HCT116 (cell line): ENCODE results near the gene IFNW1.

Source experiments
- CEBPB ChIP-seq: IDR thresholded peaks from 2 replicates; pipeline ENCODE4 v1.6.1; 2012; ENCODE audit warnings: low read depth
- EZH2 ChIP-seq: fragments of 200-600 bp; sonication (generic); IDR thresholded peaks from 2 replicates; pipeline ENCODE4 v1.6.1; 2017; ENCODE audit warnings: antibody characterized with exemption, mixed run types
- EZH2phosphoT487 ChIP-seq: fragments of 200-600 bp; IDR thresholded peaks from 2 replicates; pipeline ENCODE4 v1.6.1; 2018; ENCODE audit warnings: antibody characterized with exemption, borderline replicate concordance
- POLR2A ChIP-seq: IDR thresholded peaks from 2 replicates; pipeline ENCODE4 v1.7.0; 2011; ENCODE audit warnings: borderline replicate concordance; ENCODE audit not compliant: insufficient read depth, insufficient read length; ENCODE audit errors: extremely low read depth
- POLR2AphosphoS5 ChIP-seq: IDR thresholded peaks from 2 replicates; pipeline ENCODE4 v1.6.1; 2011; ENCODE audit warnings: mild to moderate bottlenecking, low read depth, low read length, moderate library complexity
- SIN3A ChIP-seq: IDR thresholded peaks from 2 replicates; pipeline ENCODE4 v1.6.1; 2012; ENCODE audit warnings: low read depth
- TCF7L2 ChIP-seq: IDR thresholded peaks from 2 replicates; pipeline ENCODE4 v1.7.0; 2011; ENCODE audit warnings: borderline replicate concordance, inconsistent platforms; ENCODE audit not compliant: insufficient read depth, insufficient read length; ENCODE audit errors: extremely low read depth
- ZFX ChIP-seq: fragments of 450-650 bp; IDR thresholded peaks from 2 replicates; pipeline ENCODE4 v1.6.1; 2017
- TF ChIP-seq, protein P1 (sequence below), 3 experiments: fragments of 200-600 bp in 1 of 3; sonication (generic) in 1 of 3; IDR thresholded peaks in 2 of 3; conservative IDR thresholded peaks in 1 of 3; 2 replicates each; pipeline ENCODE4 v1.5.1; 2012 to 2017; ENCODE audit warnings: low read depth in 2 of 3, low read length in 2 of 3, antibody characterized with exemption in 1 of 3, borderline replicate concordance in 1 of 3, control low read depth in 1 of 3, mild to moderate bottlenecking in 1 of 3, mixed read lengths in 1 of 3, mixed run types in 1 of 3, moderate library complexity in 1 of 3; ENCODE audit not compliant: insufficient read depth in 1 of 3
- TF ChIP-seq, protein P2 (sequence below): IDR thresholded peaks from 2 replicates; pipeline ENCODE4 v1.6.1; 2011; ENCODE audit warnings: mild to moderate bottlenecking, low read length, moderate library complexity; ENCODE audit not compliant: insufficient replicate concordance; ENCODE audit errors: extremely low read depth
- TF ChIP-seq, protein P3 (sequence below): IDR thresholded peaks from 2 replicates; pipeline ENCODE4 v1.6.1; 2012
- TF ChIP-seq, protein P4 (sequence below): IDR thresholded peaks from 2 replicates; pipeline ENCODE4 v1.6.1; 2012

DNA sequence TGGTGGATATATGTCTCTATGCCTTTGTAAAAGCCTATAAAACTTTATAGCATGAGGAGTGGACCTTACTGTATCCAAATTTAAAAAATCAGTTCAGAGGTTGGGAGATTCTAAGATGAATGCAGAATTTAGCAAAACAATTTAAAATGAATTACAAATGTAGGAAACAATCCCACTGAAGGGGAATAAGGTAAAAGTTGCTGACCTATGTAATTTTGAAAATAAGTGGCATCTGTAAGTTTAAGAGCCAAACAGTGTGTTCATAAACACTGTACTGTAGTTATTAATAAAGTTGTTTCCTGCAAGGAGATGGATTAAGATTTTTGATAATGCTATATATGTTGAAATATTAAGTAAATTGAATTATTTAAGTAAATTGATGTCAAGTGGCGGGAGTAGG, 4.6 kb downstream of the IFNW1 start:
- TF ChIP-seq, protein P1, sequence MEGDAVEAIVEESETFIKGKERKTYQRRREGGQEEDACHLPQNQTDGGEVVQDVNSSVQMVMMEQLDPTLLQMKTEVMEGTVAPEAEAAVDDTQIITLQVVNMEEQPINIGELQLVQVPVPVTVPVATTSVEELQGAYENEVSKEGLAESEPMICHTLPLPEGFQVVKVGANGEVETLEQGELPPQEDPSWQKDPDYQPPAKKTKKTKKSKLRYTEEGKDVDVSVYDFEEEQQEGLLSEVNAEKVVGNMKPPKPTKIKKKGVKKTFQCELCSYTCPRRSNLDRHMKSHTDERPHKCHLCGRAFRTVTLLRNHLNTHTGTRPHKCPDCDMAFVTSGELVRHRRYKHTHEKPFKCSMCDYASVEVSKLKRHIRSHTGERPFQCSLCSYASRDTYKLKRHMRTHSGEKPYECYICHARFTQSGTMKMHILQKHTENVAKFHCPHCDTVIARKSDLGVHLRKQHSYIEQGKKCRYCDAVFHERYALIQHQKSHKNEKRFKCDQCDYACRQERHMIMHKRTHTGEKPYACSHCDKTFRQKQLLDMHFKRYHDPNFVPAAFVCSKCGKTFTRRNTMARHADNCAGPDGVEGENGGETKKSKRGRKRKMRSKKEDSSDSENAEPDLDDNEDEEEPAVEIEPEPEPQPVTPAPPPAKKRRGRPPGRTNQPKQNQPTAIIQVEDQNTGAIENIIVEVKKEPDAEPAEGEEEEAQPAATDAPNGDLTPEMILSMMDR (IDR thresholded peaks at IDR 0.05 in 2 of 3, conservative IDR thresholded peaks at IDR 0.05 in 1 of 3; ENCODE audit: borderline replicate concordance in 1 of 3, insufficient read depth in 1 of 3, low read depth in 2 of 3, low read length in 2 of 3) = no peak
- TF ChIP-seq EZH2phosphoT487 (no peak), POLR2A (no peak), POLR2AphosphoS5 (no peak), TCF7L2 (no peak), EZH2 (no peak), CEBPB (no peak), SIN3A (no peak), ZFX (no peak)
- TF ChIP-seq, protein P2, sequence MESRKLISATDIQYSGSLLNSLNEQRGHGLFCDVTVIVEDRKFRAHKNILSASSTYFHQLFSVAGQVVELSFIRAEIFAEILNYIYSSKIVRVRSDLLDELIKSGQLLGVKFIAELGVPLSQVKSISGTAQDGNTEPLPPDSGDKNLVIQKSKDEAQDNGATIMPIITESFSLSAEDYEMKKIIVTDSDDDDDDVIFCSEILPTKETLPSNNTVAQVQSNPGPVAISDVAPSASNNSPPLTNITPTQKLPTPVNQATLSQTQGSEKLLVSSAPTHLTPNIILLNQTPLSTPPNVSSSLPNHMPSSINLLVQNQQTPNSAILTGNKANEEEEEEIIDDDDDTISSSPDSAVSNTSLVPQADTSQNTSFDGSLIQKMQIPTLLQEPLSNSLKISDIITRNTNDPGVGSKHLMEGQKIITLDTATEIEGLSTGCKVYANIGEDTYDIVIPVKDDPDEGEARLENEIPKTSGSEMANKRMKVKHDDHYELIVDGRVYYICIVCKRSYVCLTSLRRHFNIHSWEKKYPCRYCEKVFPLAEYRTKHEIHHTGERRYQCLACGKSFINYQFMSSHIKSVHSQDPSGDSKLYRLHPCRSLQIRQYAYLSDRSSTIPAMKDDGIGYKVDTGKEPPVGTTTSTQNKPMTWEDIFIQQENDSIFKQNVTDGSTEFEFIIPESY = no peak
- TF ChIP-seq, protein P3, sequence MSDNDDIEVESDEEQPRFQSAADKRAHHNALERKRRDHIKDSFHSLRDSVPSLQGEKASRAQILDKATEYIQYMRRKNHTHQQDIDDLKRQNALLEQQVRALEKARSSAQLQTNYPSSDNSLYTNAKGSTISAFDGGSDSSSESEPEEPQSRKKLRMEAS = no peak
- TF ChIP-seq, protein P4, sequence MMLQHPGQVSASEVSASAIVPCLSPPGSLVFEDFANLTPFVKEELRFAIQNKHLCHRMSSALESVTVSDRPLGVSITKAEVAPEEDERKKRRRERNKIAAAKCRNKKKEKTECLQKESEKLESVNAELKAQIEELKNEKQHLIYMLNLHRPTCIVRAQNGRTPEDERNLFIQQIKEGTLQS = no peak
